AG04450 (cell line): ENCODE measurements around the gene RIMBP2. TPM values are rescaled to one million over a fixed set of nuclear protein-coding genes. Genes with fewer than 3 reads are reported as not detected.

ENCODE experiments used
- CTCF ChIA-PET: fragments of 300-600, 350-600 bp; formaldehyde crosslinking; extraction: SDS; loops from one replicate; lab custom pipeline; 2022; ENCODE audit warnings: antibody characterized with exemption, inconsistent platforms; lab: Charles Lee
- POLR2A ChIA-PET: fragments of 350-600 bp; formaldehyde crosslinking; extraction: SDS; loops from one replicate; lab custom pipeline; 2021; ENCODE audit warnings: antibody characterized with exemption, inconsistent platforms; lab: Yijun Ruan, JAX
- DNase-seq: peaks from one replicate; pipeline ENCODE4 v3.0.0-alpha.2; 2011; ENCODE audit warnings: low read depth, low spot score
- H3K27ac ChIP-seq: one replicate; pipeline ENCODE4 v1.5.1; 2012; ENCODE audit warnings: low read depth, low read length, control low read depth
- H3K27me3 ChIP-seq: one replicate; pipeline ENCODE4 v1.6.0; 2012; ENCODE audit warnings: low read length; ENCODE audit not compliant: control insufficient read depth, insufficient read depth
- H3K4me3 ChIP-seq: 2 replicates; pipeline ENCODE4 v1.5.1; 2011; ENCODE audit warnings: mild to moderate bottlenecking, low read depth, low read length, control low read depth
- H3K9me3 ChIP-seq: 2 replicates; pipeline ENCODE4 v1.5.1; 2012; ENCODE audit warnings: low read length; ENCODE audit not compliant: control insufficient read depth, insufficient read depth
- polyA plus RNA-seq: library from polyadenylated mRNA; depleted of rRNA; stranded (reverse); fragments of >200 nt; gene quantifications from 2 replicates; pipeline ENCODE4 v1.2.3, GENCODE V29; 2011
- TF ChIP-seq, protein P1 (sequence below): IDR thresholded peaks from 2 replicates; pipeline ENCODE4 v1.5.1; 2011; ENCODE audit warnings: low read depth, low read length, control low read depth, inconsistent platforms

The RIMBP2 gene
- polyA plus RNA-seq, 1 experiment: not detected

DNA sequence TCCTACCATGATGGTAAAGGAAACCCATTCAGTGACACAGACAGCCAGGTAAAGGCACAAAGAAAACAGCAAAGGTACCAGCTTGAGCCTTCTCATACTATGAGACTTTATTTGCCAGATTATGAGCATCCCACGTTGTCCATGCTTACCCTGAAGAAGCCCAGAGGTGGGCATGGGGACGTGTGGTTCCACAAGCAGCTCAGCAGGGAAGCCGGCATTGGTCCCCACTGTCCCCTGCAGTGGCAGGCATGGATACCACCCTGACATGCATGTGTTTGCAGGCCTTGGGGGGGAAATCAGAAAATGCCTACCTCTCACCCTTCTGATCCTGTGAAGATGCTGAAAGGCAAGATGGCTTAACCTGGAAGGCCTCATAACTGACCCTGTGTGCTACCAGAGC, 195.3 kb downstream of the RIMBP2 start:
- no peak overlapping the region for H3K4me3 ChIP-seq
- TF ChIP-seq, protein P1, sequence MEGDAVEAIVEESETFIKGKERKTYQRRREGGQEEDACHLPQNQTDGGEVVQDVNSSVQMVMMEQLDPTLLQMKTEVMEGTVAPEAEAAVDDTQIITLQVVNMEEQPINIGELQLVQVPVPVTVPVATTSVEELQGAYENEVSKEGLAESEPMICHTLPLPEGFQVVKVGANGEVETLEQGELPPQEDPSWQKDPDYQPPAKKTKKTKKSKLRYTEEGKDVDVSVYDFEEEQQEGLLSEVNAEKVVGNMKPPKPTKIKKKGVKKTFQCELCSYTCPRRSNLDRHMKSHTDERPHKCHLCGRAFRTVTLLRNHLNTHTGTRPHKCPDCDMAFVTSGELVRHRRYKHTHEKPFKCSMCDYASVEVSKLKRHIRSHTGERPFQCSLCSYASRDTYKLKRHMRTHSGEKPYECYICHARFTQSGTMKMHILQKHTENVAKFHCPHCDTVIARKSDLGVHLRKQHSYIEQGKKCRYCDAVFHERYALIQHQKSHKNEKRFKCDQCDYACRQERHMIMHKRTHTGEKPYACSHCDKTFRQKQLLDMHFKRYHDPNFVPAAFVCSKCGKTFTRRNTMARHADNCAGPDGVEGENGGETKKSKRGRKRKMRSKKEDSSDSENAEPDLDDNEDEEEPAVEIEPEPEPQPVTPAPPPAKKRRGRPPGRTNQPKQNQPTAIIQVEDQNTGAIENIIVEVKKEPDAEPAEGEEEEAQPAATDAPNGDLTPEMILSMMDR: no peak
- H3K27me3 ChIP-seq: no peaks in the 10 kb centered on the region
- CTCF ChIA-PET: no interaction called here
- no peak overlapping the region for H3K27ac ChIP-seq
- POLR2A ChIA-PET: no interaction called here
- peaks cover 68% of the 10 kb centered on the region for H3K9me3 ChIP-seq
- DNase-seq: no peak

DNA sequence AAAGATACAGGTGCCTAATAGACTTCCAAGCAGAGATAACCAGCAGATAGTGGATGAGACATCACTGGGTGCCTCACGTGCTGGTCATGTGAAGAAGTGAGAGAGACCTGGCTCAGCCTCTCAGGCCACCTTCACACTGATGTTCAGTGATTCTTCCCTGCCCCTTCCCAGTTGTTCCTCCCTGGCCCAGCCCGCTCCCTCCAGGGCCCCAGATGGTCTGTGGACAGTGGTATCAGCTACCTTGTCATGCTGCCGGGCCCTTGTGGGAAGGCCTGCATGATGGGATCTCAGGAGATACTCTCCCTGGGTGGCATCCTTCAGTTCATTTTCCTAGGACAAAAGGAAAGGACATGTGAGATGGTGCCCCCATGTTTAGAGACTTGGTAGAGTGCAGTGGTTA, 198.5 kb downstream of the RIMBP2 start:
- TF ChIP-seq, protein P1: no peak
- ChIA-PET POLR2A (no interaction called here), CTCF (no interaction called here)
- H3K27ac ChIP-seq: no peak overlapping the region
- no peak overlapping the region for H3K4me3 ChIP-seq
- H3K27me3 ChIP-seq: no peaks in the 10 kb centered on the region
- peaks cover 55% of the 10 kb centered on the region for H3K9me3 ChIP-seq
- DNase-seq: no peak

DNA sequence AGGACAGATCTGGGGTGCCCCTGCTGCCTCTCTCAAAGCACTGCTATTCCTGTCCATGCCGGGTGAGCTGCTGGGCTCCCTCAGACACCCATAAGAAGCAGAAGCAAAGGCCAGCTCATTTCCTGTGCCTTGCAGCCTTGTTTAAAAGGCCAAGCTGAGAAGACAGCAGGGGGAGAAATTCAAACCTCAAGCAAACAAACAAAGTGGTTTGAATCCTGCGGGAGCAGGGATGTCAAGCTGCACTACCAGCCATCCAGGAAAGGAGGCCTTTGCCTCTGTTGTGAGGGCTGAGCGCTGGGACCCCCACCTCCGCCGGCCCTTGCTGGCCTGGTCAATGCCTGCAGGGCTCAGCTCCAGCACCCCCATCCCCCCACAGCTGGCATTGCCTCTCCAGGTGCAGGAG, 201.9 kb downstream of the RIMBP2 start:
- POLR2A ChIA-PET: no interaction called here
- Histone ChIP-seq H3K4me3 (no peak overlapping the region), H3K9me3 (peaks cover 63% of the 10 kb centered on the region), H3K27me3 (no peaks in the 10 kb centered on the region), H3K27ac (no peak overlapping the region)
- no peak for DNase-seq
- TF ChIP-seq, protein P1: no peak
- CTCF ChIA-PET: no interaction called here

- no peak for DNase-seq
- Histone ChIP-seq H3K27me3 (no peaks in the 10 kb centered on the region), H3K4me3 (no peak overlapping the region), H3K27ac (no peak overlapping the region), H3K9me3 (peaks cover 67% of the 10 kb centered on the region)
- TF ChIP-seq, protein P1: no peak
- CTCF ChIA-PET: no interaction called here
- POLR2A ChIA-PET: no interaction called here
Measured at GRCh38 chr12:130513556-130513955, 202.5 kb downstream of the RIMBP2 start.

- CTCF ChIA-PET: no interaction called here
- POLR2A ChIA-PET: no interaction called here
- TF ChIP-seq, protein P1: no peak
- Histone ChIP-seq H3K27me3 (no peaks in the 10 kb centered on the region), H3K27ac (no peak overlapping the region), H3K4me3 (no peak overlapping the region), H3K9me3 (peaks cover 74% of the 10 kb centered on the region)
- DNase-seq: no peak
Measured at GRCh38 chr12:130511285-130511684, 204.8 kb downstream of the RIMBP2 start.
